SK-N-MC (cell line): ENCODE data around the gene SERINC1.

Source experiments
- EZH2 ChIP-seq: fragments of 200-600 bp; sonication (generic); IDR thresholded peaks from one replicate; pipeline ENCODE4 v1.6.1; 2017; ENCODE audit warnings: antibody characterized with exemption
- FOXP2 ChIP-seq: optimal IDR thresholded peaks from 2 replicates; pipeline ENCODE3; 2011; ENCODE audit warnings: mild to moderate bottlenecking, moderate library complexity; ENCODE audit not compliant: insufficient read depth; ENCODE audit errors: extremely low read length, control extremely low read depth
- POLR2AphosphoS5 ChIP-seq: IDR thresholded peaks from 2 replicates; pipeline ENCODE4 v1.6.1; 2012; ENCODE audit warnings: mild to moderate bottlenecking, low read depth, low read length, borderline replicate concordance

DNA sequence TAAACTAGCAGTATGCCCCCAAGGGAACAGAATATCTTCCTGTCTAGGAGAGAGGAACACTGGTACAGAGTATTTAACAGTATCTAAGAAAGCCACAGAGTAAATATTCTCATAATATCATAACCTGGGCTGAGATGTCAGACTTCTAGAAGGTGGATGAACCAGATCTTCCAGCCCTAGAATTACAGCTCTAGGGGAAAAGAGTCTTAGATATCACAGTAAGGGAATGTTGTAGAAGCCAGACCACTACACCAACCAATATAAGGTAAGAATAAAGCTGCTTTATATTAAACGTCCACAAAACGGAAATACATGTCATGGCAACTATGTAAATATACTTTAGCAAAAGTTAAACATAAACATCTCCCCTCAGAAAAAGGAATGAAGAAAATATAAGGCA is 12.4 kb downstream of the SERINC1 start:
- TF ChIP-seq EZH2 (no peak), POLR2AphosphoS5 (no peak), FOXP2 (no peak)
